ENCODE measurements around the gene PCSK5.
"Not testable (repeated sequence)": the region's sequence is repeated elsewhere in the genome, so short reads cannot be mapped to it uniquely, and the experiment has no call there.

Gene PCSK5

GRCh38 chr9:75930190-75930589 is 39.7 kb downstream of the PCSK5 start:
- DNase-seq: no peak

- DNase-seq: no peak
Measured at GRCh38 chr9:75930730-75931321, 40.4 kb downstream of the PCSK5 start.

- no peak for DNase-seq
Measured at GRCh38 chr9:75933982-75934381, 43.5 kb downstream of the PCSK5 start.

GRCh38 chr9:75935591-75935990 is 45.1 kb downstream of the PCSK5 start:
- DNase-seq: no peak

GRCh38 chr9:75937521-75938258 is 47.2 kb downstream of the PCSK5 start:
- DNase-seq: no peak

- DNase-seq: no peak
Measured at GRCh38 chr9:75938946-75939345, 48.5 kb downstream of the PCSK5 start.

- DNase-seq: no peak
Measured at GRCh38 chr9:75939536-75940111, 49.2 kb downstream of the PCSK5 start.

GRCh38 chr9:75941066-75941465 is 50.6 kb downstream of the PCSK5 start:
- DNase-seq: peak in 1 of 2 experiments; percentile 5

GRCh38 chr9:75941577-75942311 is 51.3 kb downstream of the PCSK5 start:
- DNase-seq: no peak

GRCh38 chr9:75946766-75947165 is 56.3 kb downstream of the PCSK5 start:
- DNase-seq: no peak

GRCh38 chr9:75947233-75947632 is 56.8 kb downstream of the PCSK5 start:
- no peak for DNase-seq

- DNase-seq: no peak
Measured at GRCh38 chr9:75950998-75951397, 60.5 kb downstream of the PCSK5 start.

- no peak for DNase-seq
Measured at GRCh38 chr9:75953218-75953617, 62.7 kb downstream of the PCSK5 start.

- no peak for DNase-seq
Measured at GRCh38 chr9:75956161-75956560, 65.7 kb downstream of the PCSK5 start.

- DNase-seq: no peak
Measured at GRCh38 chr9:75957116-75957515, 66.6 kb downstream of the PCSK5 start.

GRCh38 chr9:75958226-75958625 is 67.8 kb downstream of the PCSK5 start:
- DNase-seq: no peak

- no peak for DNase-seq
Measured at GRCh38 chr9:75960551-75960950, 70.1 kb downstream of the PCSK5 start.

GRCh38 chr9:75962013-75962661 is 71.7 kb downstream of the PCSK5 start:
- DNase-seq: peak; percentile 12 to 39

- no peak for DNase-seq
Measured at GRCh38 chr9:75962662-75963036, 72.2 kb downstream of the PCSK5 start.

- DNase-seq: not testable (repeated sequence)
Measured at GRCh38 chr9:75963321-75963720, 72.8 kb downstream of the PCSK5 start.

- no peak for DNase-seq
Measured at GRCh38 chr9:75964427-75964826, 74.0 kb downstream of the PCSK5 start.

- DNase-seq: no peak
Measured at GRCh38 chr9:75965231-75965630, 74.8 kb downstream of the PCSK5 start.

- DNase-seq: no peak
Measured at GRCh38 chr9:75967556-75967955, 77.1 kb downstream of the PCSK5 start.
